A673 (cell line): ENCODE data around the gene AFF1. TPM values are rescaled to one million over a fixed set of nuclear protein-coding genes. Genes with fewer than 3 reads are reported as not detected.

Experiments used
- BruUV-seq: library from RNA; stranded (reverse); fragments of 400-500 nt; replicated peaks from 2 replicates; lab custom pipeline; 2021; lab: Mats Ljungman, UMichigan
- CTCF ChIA-PET: fragments of 300-600 bp; sonication (Branson Sonifier 250); formaldehyde crosslinking; loops from one replicate; lab custom pipeline; 2022; ENCODE audit warnings: antibody characterized with exemption; lab: Charles Lee
- POLR2A ChIA-PET: fragments of 300-600 bp; sonication (Branson Sonifier 250); formaldehyde crosslinking; loops from one replicate; lab custom pipeline; 2022; ENCODE audit warnings: antibody characterized with exemption; ENCODE audit not compliant: low non-redundant PET; lab: Charles Lee
- DNase-seq: peaks from one replicate; pipeline ENCODE4 v3.0.0-alpha.2; 2015; ENCODE audit warnings: low spot score
- H3K27ac ChIP-seq: fragments of 200-600 bp; sonication (generic); 2 replicates; pipeline ENCODE4 v1.5.1; 2016; ENCODE audit warnings: mixed run types, low read depth, mild to moderate bottlenecking, mixed read lengths, antibody characterized with exemption, low read length; ENCODE audit not compliant: poor library complexity, severe bottlenecking
- H3K27me3 ChIP-seq: fragments of 200-600 bp; sonication (generic); replicated peaks from 2 replicates; pipeline ENCODE4 v1.6.1; 2017; ENCODE audit warnings: mixed run types, low read depth, mild to moderate bottlenecking, mixed read lengths, antibody characterized with exemption, low read length; ENCODE audit not compliant: insufficient read depth, poor library complexity
- H3K36me3 ChIP-seq: fragments of 200-600 bp; sonication (generic); 2 replicates; pipeline ENCODE4 v1.6.1; 2016; ENCODE audit warnings: mixed run types, mild to moderate bottlenecking, mixed read lengths, antibody characterized with exemption, low read length; ENCODE audit not compliant: insufficient read depth, poor library complexity, severe bottlenecking
- H3K4me1 ChIP-seq: fragments of 200-600 bp; sonication (generic); 2 replicates; pipeline ENCODE4 v1.6.1; 2017; ENCODE audit warnings: mixed run types, mild to moderate bottlenecking, mixed read lengths, antibody characterized with exemption, low read length; ENCODE audit not compliant: insufficient read depth, poor library complexity, severe bottlenecking
- H3K4me3 ChIP-seq: fragments of 200-600 bp; sonication (generic); 2 replicates; pipeline ENCODE4 v1.5.1; 2016; ENCODE audit warnings: low read depth, mixed run types, mild to moderate bottlenecking, mixed read lengths, low read length; ENCODE audit not compliant: poor library complexity, severe bottlenecking
- H3K9me3 ChIP-seq: fragments of 200-600 bp; sonication (generic); 2 replicates; pipeline ENCODE4 v1.6.1; 2016; ENCODE audit warnings: mixed run types, low read depth, mild to moderate bottlenecking, mixed read lengths, antibody characterized with exemption, low read length; ENCODE audit not compliant: poor library complexity, severe bottlenecking
- CTCF ChIP-seq: fragments of 300-800, 200-600 bp; sonication (generic); conservative IDR thresholded peaks from 2 replicates; pipeline ENCODE4 v1.5.1; 2017; ENCODE audit warnings: low read depth, mild to moderate bottlenecking, antibody characterized with exemption, low read length, moderate library complexity, mixed read lengths
- EZH2 ChIP-seq: fragments of 200-600 bp; sonication (generic); IDR thresholded peaks from 2 replicates; pipeline ENCODE4 v1.6.1; 2017; ENCODE audit warnings: borderline replicate concordance, low read depth, mild to moderate bottlenecking, mixed read lengths, antibody characterized with exemption, low read length; ENCODE audit not compliant: poor library complexity, severe bottlenecking
- intact Hi-C: fragments of 100-400 bp; cut with micrococcal nuclease; formaldehyde crosslinking; loops from one replicate; pipeline ENCODE4 v1.10.0; 2022; ENCODE audit not compliant: unreplicated experiment
- total RNA-seq: library from RNA; stranded (reverse); gene quantifications from 2 replicates; pipeline ENCODE4 v1.2.3, GENCODE V29; 2021

AFF1 gene
- total RNA-seq, 1 experiment from 2014 or later = 60.1 TPM

DNA sequence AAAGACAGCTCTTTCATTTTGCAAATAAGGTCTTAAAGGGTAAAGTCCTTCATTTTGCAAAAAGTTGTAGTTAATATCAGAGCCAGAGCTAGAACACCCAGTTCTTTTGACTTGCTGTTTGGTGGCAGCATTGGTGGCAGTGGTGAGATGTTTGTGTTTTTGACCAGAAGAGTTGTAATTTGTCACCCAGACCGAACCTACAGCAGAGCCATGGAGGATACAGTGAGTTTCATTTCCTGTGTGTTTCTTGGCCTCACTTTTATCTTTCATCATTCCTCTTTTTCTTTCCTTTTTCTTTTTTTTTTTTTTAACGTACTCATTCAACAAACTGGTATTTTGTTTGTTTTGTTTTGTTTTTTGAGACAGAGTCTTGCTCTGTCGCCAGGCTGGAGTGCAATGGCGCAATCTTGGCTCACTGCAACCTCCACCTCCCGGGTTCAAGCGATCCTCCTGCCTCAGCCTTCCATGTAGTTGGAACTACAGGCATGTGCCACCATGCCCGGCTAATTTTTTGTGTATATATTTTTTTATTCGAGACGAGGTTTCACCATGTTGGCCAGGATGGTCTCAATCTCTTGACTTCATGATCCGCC, 116.4 kb downstream of the AFF1 start:
- POLR2A ChIA-PET = no interaction called here
- peaks cover 14% of the 10 kb centered on the region for H3K4me1 ChIP-seq
- CTCF ChIA-PET = no interaction called here
- no peaks in the 10 kb centered on the region for H3K9me3 ChIP-seq
- no peak overlapping the region for H3K4me3 ChIP-seq
- no peaks in the 10 kb centered on the region for H3K27me3 ChIP-seq
- TF ChIP-seq EZH2 (no peak), CTCF (no peak)
- no peak for DNase-seq
- peaks cover 10% of the 10 kb centered on the region for H3K36me3 ChIP-seq
- no TSS peak for BruUV-seq
- intact Hi-C loops = no loop called here
- H3K27ac ChIP-seq = no peak overlapping the region

DNA sequence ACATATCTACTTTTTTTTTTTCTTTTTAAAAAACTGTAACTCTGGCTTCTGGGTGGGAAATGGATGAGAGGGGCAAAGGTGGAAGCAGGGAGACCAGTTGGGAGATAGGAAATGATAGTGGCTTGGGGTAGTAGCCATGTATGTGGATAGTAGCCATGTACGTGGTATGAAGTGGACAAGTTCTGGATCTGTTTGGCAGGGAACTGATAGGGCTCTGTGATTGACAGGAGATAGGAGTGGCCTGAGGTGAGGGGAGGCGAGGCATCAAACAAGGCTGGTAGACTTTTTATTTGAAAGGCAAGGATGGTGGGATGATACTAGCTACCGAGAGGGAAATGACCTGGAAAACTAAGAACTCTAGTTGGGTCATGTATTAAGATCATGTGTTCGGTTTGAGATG, 117.8 kb downstream of the AFF1 start:
- CTCF ChIA-PET = no interaction called here
- Histone ChIP-seq H3K9me3 (no peaks in the 10 kb centered on the region), H3K4me1 (peaks cover 14% of the 10 kb centered on the region), H3K4me3 (no peak overlapping the region), H3K27me3 (no peaks in the 10 kb centered on the region), H3K27ac (no peak overlapping the region), H3K36me3 (no peaks in the 10 kb centered on the region)
- POLR2A ChIA-PET = no interaction called here
- DNase-seq = no peak
- intact Hi-C loops = no loop called here
- TF ChIP-seq EZH2 = no peak
- TF ChIP-seq CTCF = no peak
- BruUV-seq = no TSS peak

GRCh38 chr4:87053176-87053658, 118.4 kb downstream of the AFF1 start:
- Histone ChIP-seq H3K4me1 (peaks cover 18% of the 10 kb centered on the region), H3K27ac (no peak overlapping the region), H3K9me3 (no peaks in the 10 kb centered on the region), H3K27me3 (no peaks in the 10 kb centered on the region), H3K4me3 (no peak overlapping the region), H3K36me3 (no peaks in the 10 kb centered on the region)
- no peak for DNase-seq
- TF ChIP-seq EZH2 (no peak), CTCF (no peak)
- ChIA-PET POLR2A (interaction anchor here (0.6 kb wide), 1 partner anchor 10 kb away, joined by 3 read pairs; no protein-coding TSS in a partner anchor), CTCF (no interaction called here)
- BruUV-seq = no TSS peak
- intact Hi-C loops = no loop called here
